Ascending aorta (tissue), 2 donors: ENCODE measurements around the gene QSOX2. TPM values are rescaled to one million over a fixed set of nuclear protein-coding genes. Genes with fewer than 3 reads are reported as not detected.
"Not testable (repeated sequence)": the region's sequence is repeated elsewhere in the genome, so short reads cannot be mapped to it uniquely, and the experiment has no call there.

Experiments
- DNase-seq, 2 donors: peaks; one replicate each; pipeline ENCODE4 v3.0.0-alpha.2; 2019; ENCODE audit warnings: low spot score in 2 of 2
- H3K27ac ChIP-seq, 2 donors: fragments of 200-600 bp; sonication (generic); one replicate each; pipeline ENCODE4 v1.5.1; 2016 to 2017; ENCODE audit warnings: mild to moderate bottlenecking in 1 of 2
- H3K27me3 ChIP-seq: fragments of 200-600 bp; sonication (generic); one replicate; pipeline ENCODE4 v1.5.1; 2017
- H3K36me3 ChIP-seq, 2 donors: fragments of 200-600 bp; sonication (generic); one replicate each; pipeline ENCODE4 v1.5.1; 2016
- H3K4me1 ChIP-seq, 2 donors: fragments of 200-600 bp; sonication (generic); one replicate each; pipeline ENCODE4 v1.5.1; 2016 to 2017; ENCODE audit warnings: mild to moderate bottlenecking in 1 of 2
- H3K4me3 ChIP-seq, 2 donors: fragments of 200-600 bp; sonication (generic); one replicate each; pipeline ENCODE4 v1.5.1; 2016 to 2017; ENCODE audit warnings: mild to moderate bottlenecking in 1 of 2
- H3K9me3 ChIP-seq, 2 donors: fragments of 200-600 bp; sonication (generic); one replicate each; pipeline ENCODE4 v1.5.1; 2016
- intact Hi-C: fragments of 100-400 bp; cut with DNase I; formaldehyde crosslinking; loops from one replicate; pipeline ENCODE4 v1.15.1; 2023
- total RNA-seq: library from RNA; depleted of rRNA; stranded (reverse); fragments of >200 nt; gene quantifications from one replicate; pipeline ENCODE4 v1.1.0, GENCODE V29; 2016
- TF ChIP-seq, protein P1 (sequence below), 3 experiments: fragments of 200-600 bp in 2 of 3; fragments of 450-650 bp in 1 of 3; sonication (generic) in 2 of 3; IDR thresholded peaks; one replicate each; pipeline ENCODE4 v1.5.1; 2016 to 2019; ENCODE audit warnings: antibody characterized with exemption in 3 of 3, mild to moderate bottlenecking in 1 of 3, moderate library complexity in 1 of 3

The QSOX2 gene
- total RNA-seq, 1 donor from 2014 or later: 3.7 TPM

DNA sequence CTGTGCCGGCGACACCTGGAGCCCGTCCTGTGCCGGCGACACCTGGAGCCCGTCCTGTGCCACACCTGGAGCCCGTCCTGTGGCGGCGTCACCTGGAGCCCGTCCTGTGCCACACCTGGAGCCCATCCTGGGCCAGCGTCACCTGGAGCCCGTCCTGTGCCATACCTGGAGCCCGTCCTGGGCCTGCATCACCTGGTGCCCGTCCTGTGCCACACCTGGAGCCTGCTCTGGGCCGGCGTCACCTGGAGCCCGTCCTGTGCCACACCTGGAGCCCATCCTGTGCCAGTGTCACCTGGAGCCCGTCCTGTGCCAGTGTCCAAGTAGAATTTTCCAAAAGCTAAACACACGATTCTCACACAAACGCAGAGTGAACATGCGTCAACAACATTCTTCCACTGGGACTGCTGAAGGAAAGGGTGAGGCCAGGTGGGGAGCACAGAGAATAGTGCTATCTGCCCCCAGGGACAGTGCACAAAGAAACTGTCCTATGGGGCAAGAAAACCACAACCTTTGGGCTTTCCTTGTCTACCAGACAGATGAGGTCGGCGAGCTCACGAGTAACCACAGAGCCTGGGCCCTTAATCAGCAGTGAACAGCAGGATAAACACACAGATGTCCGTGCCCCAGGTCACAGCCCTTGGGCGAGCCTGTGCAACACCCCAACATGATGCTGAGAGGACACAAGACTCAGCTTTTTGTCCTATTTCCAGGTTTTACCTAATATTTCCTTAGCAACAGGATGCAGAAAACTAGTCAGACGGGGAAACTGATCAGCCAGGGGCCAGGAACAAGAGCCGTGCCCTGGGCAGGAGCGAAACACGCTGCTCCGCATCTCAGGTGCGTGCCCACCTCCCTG lies 7.9 kb downstream of the QSOX2 start:
- Histone ChIP-seq H3K27me3 (no peaks in the 10 kb centered on the region), H3K4me1 (no peaks in the 10 kb centered on the region), H3K4me3 (no peak overlapping the region), H3K27ac (no peak overlapping the region), H3K9me3 (no peaks in the 10 kb centered on the region), H3K36me3 (peaks cover 11 to 19% of the 10 kb centered on the region in 2 donors)
- TF ChIP-seq, protein P1, sequence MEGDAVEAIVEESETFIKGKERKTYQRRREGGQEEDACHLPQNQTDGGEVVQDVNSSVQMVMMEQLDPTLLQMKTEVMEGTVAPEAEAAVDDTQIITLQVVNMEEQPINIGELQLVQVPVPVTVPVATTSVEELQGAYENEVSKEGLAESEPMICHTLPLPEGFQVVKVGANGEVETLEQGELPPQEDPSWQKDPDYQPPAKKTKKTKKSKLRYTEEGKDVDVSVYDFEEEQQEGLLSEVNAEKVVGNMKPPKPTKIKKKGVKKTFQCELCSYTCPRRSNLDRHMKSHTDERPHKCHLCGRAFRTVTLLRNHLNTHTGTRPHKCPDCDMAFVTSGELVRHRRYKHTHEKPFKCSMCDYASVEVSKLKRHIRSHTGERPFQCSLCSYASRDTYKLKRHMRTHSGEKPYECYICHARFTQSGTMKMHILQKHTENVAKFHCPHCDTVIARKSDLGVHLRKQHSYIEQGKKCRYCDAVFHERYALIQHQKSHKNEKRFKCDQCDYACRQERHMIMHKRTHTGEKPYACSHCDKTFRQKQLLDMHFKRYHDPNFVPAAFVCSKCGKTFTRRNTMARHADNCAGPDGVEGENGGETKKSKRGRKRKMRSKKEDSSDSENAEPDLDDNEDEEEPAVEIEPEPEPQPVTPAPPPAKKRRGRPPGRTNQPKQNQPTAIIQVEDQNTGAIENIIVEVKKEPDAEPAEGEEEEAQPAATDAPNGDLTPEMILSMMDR (IDR thresholded peaks at IDR 0.05): no peak
- intact Hi-C loops: no loop called here
- no peak for DNase-seq

DNA sequence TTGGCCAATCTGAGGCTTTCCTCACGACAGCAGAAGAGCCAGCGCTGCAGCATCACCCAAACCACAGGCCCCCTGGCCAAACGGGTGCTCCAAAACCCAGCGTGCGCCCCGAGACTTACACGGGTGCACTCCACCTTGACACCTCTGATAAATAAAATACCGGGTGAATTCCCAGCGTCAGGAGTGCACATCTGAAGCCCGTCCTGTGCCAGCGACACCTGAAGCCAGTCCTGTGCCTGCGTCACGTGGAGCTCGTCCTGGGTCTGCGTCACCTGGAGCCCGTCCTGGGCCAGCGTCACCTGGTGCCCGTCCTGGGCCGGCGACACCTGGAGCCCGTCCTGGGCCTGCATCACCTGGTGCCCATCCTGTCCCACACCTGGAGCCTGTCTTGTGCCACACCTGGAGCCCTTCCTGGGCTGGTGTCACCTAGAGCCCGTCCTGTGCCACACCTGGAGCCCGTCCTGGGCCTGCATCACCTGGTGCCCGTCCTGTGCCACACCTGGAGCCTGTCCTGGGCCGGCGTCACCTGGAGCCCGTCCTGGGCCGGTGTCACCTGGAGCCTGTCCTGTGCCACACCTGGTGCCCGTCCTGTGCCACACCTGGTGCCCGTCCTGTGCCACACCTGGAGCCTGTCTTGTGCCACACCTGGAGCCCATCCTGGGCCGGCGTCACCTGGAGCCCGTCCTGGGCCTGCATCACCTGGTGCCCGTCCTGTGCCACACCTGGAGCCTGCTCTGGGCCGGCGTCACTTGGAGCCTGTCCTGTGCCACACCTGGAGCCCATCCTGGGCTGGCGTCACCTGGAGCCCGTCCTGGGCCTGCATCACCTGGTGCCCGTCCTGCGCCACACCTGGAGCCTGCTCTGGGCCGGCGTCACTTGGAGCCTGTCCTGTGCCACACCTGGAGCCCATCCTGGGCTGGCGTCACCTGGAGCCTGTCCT lies 8.9 kb downstream of the QSOX2 start:
- H3K4me1 ChIP-seq, H3K4me3 ChIP-seq, DNase-seq, intact Hi-C loops, H3K27ac ChIP-seq, H3K9me3 ChIP-seq, H3K27me3 ChIP-seq: not testable (repeated sequence)
- H3K36me3 ChIP-seq: peaks cover 11 to 19% of the 10 kb centered on the region in 2 donors

DNA sequence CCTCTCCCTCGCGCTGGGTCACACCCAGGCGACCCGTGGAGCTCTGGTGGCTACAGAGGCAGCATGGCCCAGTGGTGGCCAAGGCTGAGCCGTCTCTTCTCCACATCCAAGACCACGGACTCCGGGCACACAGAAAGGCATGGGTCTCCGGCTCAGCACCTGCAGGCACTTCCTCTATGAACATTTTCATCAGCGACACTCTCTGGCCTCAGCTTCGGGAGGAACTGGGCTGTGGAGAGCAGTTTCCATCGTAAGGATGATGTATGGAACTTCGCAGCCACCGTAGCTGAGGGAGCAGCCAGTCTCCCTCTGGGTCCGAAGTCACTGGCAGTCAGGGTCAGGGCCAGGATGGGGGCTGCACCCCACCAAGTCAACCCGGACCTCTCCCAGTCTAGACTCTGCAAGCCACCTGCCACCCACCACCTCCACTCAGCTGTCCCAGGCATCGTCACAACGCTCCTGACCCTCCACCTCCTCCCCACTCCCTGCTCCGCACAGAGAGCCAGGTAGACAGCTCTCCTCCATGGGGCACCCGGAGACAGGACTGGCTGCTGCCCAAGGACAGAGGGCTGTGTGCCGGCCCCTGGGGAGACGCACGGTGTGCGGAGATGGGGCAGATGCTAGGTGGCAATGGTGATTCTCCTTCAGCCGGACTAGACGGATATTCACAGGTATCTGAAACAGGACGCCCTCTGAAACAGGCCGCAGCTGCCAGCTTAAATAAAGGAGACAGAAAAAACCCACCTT lies 9.7 kb downstream of the QSOX2 start:
- Histone ChIP-seq H3K4me3 (no peak overlapping the region), H3K4me1 (no peaks in the 10 kb centered on the region), H3K36me3 (peaks cover 11 to 19% of the 10 kb centered on the region in 2 donors), H3K27me3 (no peaks in the 10 kb centered on the region), H3K9me3 (no peaks in the 10 kb centered on the region), H3K27ac (no peak overlapping the region)
- intact Hi-C loops: no loop called here
- TF ChIP-seq, protein P1 (IDR thresholded peaks at IDR 0.05): no peak
- no peak for DNase-seq

DNA sequence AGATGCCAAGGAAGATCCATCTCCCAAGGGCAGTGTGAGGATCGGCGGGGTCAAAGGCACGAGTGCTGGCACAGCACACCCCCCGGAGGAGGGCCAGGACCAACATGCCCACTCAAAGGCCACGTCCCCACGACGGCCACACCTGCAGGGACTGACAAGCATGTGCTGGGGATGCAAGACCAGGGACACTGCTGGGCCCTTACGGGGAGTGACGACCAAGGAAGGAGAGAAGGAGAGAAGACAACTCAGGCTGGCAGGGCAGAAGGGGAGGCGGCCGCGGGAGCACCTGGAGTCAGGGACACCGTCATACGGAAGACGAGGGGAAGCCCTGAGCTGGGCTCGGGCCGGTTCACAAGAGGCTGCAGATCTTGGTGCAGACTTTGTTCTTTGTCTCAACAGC lies 10.4 kb downstream of the QSOX2 start:
- TF ChIP-seq, protein P1 (IDR thresholded peaks at IDR 0.05): no peak
- Histone ChIP-seq H3K36me3 (peaks cover 11 to 19% of the 10 kb centered on the region in 2 donors), H3K27me3 (no peaks in the 10 kb centered on the region), H3K4me1 (no peaks in the 10 kb centered on the region), H3K27ac (no peak overlapping the region), H3K4me3 (no peak overlapping the region), H3K9me3 (no peaks in the 10 kb centered on the region)
- no peak for DNase-seq
- intact Hi-C loops: no loop called here

DNA sequence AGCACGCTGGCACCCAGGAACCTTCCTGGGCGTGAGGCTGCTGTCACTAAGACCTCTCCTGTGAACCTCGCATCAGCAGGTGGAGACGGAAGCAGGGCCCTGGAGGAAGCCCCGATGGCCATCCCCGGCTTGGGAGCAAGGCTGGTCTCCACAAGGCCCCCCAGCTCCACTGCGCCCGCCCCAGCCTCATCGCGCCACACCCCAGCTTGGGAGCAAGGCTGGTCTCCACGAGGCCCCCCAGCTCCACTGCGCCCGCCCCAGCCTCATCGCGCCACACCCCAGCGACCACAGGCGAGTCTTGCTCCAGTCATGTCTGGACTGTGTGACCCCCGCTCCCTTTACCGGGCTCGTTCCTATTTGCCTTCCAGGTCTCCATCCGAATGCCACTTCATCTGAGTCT lies 11.0 kb downstream of the QSOX2 start:
- no peak for DNase-seq
- no peaks in the 10 kb centered on the region for H3K9me3 ChIP-seq

More for the DNA sequence above, 11.0 kb downstream of the QSOX2 start:
- Histone ChIP-seq H3K4me3 (no peak overlapping the region), H3K27ac (no peak overlapping the region), H3K27me3 (no peaks in the 10 kb centered on the region), H3K4me1 (no peaks in the 10 kb centered on the region), H3K36me3 (peaks cover 11 to 19% of the 10 kb centered on the region in 2 donors)
- intact Hi-C loops: no loop called here
- TF ChIP-seq, protein P1 (IDR thresholded peaks at IDR 0.05): no peak
